Gastroesophageal sphincter (tissue), 3 donors: ENCODE results near the gene MINDY4.

Source experiments
- POLR2A ChIP-seq, 2 donors: fragments of 450-650 bp; IDR thresholded peaks; one replicate each; pipeline ENCODE4 v1.6.1; 2017; ENCODE audit warnings: antibody characterized with exemption in 2 of 2, mild to moderate bottlenecking in 2 of 2, moderate library complexity in 1 of 2
- TF ChIP-seq, protein P1 (sequence below), 4 experiments: fragments of 200-600 bp in 2 of 4; fragments of 450-650 bp in 2 of 4; sonication (generic) in 1 of 4; IDR thresholded peaks; one replicate each; pipeline ENCODE4 v1.5.1; 2017 to 2019; ENCODE audit warnings: antibody characterized with exemption in 4 of 4, mild to moderate bottlenecking in 2 of 4, moderate library complexity in 2 of 4

- TF ChIP-seq, protein P1, sequence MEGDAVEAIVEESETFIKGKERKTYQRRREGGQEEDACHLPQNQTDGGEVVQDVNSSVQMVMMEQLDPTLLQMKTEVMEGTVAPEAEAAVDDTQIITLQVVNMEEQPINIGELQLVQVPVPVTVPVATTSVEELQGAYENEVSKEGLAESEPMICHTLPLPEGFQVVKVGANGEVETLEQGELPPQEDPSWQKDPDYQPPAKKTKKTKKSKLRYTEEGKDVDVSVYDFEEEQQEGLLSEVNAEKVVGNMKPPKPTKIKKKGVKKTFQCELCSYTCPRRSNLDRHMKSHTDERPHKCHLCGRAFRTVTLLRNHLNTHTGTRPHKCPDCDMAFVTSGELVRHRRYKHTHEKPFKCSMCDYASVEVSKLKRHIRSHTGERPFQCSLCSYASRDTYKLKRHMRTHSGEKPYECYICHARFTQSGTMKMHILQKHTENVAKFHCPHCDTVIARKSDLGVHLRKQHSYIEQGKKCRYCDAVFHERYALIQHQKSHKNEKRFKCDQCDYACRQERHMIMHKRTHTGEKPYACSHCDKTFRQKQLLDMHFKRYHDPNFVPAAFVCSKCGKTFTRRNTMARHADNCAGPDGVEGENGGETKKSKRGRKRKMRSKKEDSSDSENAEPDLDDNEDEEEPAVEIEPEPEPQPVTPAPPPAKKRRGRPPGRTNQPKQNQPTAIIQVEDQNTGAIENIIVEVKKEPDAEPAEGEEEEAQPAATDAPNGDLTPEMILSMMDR (IDR thresholded peaks at IDR 0.05), result no peak
- TF ChIP-seq POLR2A (IDR thresholded peaks at IDR 0.05), result no peak
Measured at GRCh38 chr7:30907527-30908267, 136.5 kb downstream of the MINDY4 start.
